HUES6 (cell line): ENCODE measurements around the gene BNIP5.

Experiments used
- H3K27ac ChIP-seq: 2 replicates; pipeline ENCODE4 v1.7.0; 2013; ENCODE audit warnings: low read depth, mild to moderate bottlenecking, low read length, inconsistent platforms
- H3K27me3 ChIP-seq: 2 replicates; pipeline ENCODE4 v1.6.1; 2013; ENCODE audit warnings: low read length; ENCODE audit not compliant: control insufficient read depth, insufficient read depth
- H3K36me3 ChIP-seq: 2 replicates; pipeline ENCODE4 v1.6.1; 2013; ENCODE audit warnings: low read length; ENCODE audit not compliant: control insufficient read depth, insufficient read depth
- H3K4me1 ChIP-seq: 2 replicates; pipeline ENCODE4 v1.6.1; 2013; ENCODE audit warnings: low read length; ENCODE audit not compliant: control insufficient read depth, insufficient read depth
- H3K4me3 ChIP-seq: 2 replicates; pipeline ENCODE4 v1.5.1; 2013; ENCODE audit warnings: low read depth, low read length
- H3K9ac ChIP-seq: one replicate; pipeline ENCODE4 v1.6.1; 2013; ENCODE audit warnings: mild to moderate bottlenecking, low read length
- H3K9me3 ChIP-seq: 2 replicates; pipeline ENCODE4 v1.6.1; 2013; ENCODE audit warnings: low read depth, low read length; ENCODE audit not compliant: control insufficient read depth, insufficient read depth

Gene BNIP5

DNA sequence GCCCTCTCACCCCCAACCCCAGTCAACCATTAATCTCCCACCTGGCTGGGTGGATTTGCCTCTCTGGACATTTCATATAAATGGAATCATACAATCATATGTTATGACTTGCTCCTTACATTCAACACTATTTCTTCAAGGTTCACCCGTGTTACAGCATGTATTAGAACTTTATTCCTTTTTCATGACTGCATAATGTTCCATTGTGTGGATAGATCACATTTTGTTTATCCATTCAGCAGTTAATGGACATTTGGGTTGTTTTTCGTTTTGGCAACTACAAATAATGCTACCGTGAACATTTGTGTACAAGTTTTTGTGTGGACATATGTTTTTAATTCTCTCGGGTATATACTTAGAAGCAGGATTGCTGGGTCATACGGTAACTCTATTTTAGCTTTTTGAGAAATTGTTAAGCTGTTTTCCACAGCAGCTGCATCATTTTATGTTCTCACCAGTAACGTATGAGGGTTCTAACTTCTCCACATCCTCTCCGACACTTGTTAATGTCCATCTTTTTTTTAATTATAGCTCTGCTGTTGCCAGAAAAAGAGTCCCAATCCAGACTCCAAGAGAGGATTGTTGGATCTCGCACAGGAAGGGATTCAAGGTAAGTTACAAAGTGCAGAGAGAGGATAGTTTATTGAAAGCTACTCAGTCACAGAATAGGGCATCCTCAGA, 15.9 kb upstream of the BNIP5 start:
- Histone ChIP-seq H3K4me3 (no peak overlapping the region), H3K27me3 (no peaks in the 10 kb centered on the region), H3K27ac (no peak overlapping the region), H3K4me1 (no peaks in the 10 kb centered on the region; the same call in 1 of the 2 replicates), H3K9me3 (peaks cover 7% of the 10 kb centered on the region), H3K36me3 (no peaks in the 10 kb centered on the region), H3K9ac (no peak overlapping the region)

DNA sequence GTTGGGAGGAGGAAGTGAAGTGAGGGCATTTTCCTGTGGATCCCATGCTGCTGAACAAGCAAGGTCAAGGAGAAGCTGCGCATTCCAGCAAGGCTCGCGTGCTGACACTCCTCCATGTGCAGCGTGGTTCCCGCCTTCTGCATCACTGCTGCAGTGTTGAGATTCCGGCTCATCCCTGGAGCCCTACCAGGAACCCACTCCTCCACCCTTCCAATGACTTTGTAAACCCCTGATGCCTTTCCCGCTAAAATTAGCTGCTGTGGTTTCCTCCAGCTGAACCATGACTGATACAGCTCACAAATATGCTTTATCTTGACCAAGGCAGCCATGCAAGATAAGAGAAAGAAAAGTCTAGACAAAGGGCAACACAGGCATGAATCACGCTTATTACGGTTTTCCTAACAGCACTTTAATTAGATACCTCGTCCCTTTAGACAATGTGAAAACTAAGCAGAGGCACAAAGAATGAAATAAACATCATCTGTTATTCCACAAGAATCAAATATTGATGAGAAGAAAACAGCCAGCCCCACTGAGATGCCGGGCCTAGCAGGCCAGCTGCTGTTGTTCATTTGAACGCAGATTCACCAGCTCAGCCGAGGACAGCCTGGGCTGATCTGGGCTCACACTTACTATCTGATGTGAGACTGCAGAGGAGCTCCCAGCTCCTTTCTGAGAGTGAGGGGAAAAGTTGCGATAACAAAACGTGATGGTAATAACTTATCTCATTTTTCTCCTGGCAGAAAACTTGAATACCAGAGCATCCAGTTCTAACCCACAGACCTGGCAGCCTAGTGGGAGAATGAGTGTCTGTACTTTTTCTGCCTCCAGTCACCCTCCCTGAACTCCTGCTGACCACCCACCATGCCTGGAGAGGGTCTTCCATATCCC, 14.2 kb upstream of the BNIP5 start:
- Histone ChIP-seq H3K36me3 (no peaks in the 10 kb centered on the region), H3K9ac (no peak overlapping the region), H3K4me3 (no peak overlapping the region), H3K27ac (no peak overlapping the region), H3K27me3 (no peaks in the 10 kb centered on the region), H3K4me1 (peaks cover 2% of the 10 kb centered on the region; the same call in 1 of the 2 replicates), H3K9me3 (peaks cover 7% of the 10 kb centered on the region)

GRCh38 chr6:36350082-36350481, 13.4 kb upstream of the BNIP5 start:
- Histone ChIP-seq H3K27me3 (no peaks in the 10 kb centered on the region), H3K4me3 (no peak overlapping the region), H3K36me3 (no peaks in the 10 kb centered on the region), H3K9me3 (peaks cover 7% of the 10 kb centered on the region), H3K4me1 (peaks cover 5% of the 10 kb centered on the region; the same call in 1 of the 2 replicates), H3K9ac (no peak overlapping the region), H3K27ac (no peak overlapping the region)

DNA sequence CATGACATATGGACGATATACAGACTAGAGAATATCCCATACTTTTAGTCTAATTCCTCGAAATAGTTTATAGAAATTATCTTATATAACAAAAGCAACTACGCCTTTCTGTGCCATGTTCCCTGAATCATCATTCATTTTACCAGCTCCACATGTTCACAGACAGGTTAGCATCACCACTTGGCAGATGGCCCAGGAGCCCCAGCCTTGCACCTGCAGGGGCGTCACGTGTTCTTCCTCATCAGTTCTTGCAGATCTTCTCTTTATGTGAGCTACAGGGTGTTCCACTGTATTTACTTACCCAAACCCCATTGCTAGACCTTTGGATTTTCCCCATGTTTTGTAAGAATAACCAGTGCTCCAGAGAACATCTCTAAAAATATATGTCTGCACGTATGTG, 12.6 kb upstream of the BNIP5 start:
- Histone ChIP-seq H3K9me3 (peaks cover 7% of the 10 kb centered on the region), H3K27me3 (no peaks in the 10 kb centered on the region), H3K36me3 (no peaks in the 10 kb centered on the region), H3K4me1 (peaks cover 5% of the 10 kb centered on the region; the same call in 1 of the 2 replicates), H3K4me3 (no peak overlapping the region), H3K9ac (no peak overlapping the region), H3K27ac (no peak overlapping the region)

DNA sequence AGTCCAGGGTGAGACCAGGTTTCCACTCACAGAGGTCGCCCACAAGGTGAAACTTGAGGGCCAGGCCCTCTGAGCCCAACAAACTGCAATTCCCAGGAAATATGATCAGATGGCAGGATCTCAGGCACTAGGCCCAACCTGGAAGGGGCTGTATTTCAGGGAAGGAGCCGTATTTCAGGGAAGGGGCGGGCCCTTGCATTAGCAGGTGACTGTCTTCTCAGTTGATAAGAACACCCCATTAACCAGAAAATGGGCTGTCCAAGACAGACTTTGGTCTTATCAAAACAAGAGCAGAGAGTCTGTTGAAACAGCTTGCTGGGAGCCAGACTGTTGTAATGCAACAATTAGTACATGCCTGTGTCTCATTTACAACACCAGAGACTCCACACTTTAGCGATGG, 10.9 kb upstream of the BNIP5 start:
- Histone ChIP-seq H3K36me3 (no peaks in the 10 kb centered on the region), H3K9me3 (peaks cover 3% of the 10 kb centered on the region; the same call in 1 of the 2 replicates), H3K9ac (no peak overlapping the region), H3K4me3 (no peak overlapping the region), H3K27me3 (no peaks in the 10 kb centered on the region), H3K4me1 (peaks cover 5% of the 10 kb centered on the region; the same call in 1 of the 2 replicates), H3K27ac (no peak overlapping the region)

GRCh38 chr6:36346486-36347273, 10.0 kb upstream of the BNIP5 start:
- Histone ChIP-seq H3K9me3 (no peaks in the 10 kb centered on the region), H3K27ac (no peak overlapping the region), H3K4me1 (peaks cover 5% of the 10 kb centered on the region; the same call in 1 of the 2 replicates), H3K27me3 (no peaks in the 10 kb centered on the region), H3K4me3 (no peak overlapping the region), H3K9ac (no peak overlapping the region), H3K36me3 (no peaks in the 10 kb centered on the region)

DNA sequence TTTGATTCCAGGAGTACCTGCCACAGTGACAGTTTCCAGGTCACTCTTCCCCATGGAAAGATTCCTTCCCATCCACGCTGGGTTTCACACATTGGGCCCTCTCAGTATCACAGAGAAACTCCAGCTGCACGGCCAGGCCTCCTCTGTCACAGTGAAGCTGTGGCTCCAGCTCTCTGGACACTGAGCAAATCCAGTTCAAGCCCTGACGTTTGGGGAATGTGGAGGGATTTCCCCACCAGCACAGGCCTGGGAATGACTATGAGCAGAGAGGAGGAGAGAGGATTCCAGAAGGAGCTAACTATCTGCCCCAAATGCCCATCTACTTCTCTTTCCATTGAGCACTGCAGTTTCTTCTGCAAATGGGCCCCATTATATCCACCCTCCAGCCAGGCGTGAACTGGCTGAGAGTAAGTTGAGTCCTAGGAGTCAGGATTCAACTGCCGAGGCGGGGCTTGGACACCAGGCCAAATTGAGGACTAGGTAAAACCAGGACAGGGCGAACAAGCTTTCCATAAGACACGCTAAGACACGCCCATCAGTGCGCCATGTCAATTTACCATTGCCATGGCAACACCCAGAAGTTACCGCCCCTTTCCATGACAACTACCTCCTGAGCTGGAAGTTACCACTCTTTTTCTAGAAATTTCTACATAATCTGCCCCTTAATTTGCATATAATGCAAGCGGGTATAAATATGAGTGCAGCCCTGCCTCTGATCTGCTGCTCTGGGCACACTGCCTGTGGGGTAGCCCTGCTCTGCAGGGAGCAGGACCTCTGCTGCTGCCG, 9.2 kb upstream of the BNIP5 start:
- no peak overlapping the region for H3K27ac ChIP-seq

DNA sequence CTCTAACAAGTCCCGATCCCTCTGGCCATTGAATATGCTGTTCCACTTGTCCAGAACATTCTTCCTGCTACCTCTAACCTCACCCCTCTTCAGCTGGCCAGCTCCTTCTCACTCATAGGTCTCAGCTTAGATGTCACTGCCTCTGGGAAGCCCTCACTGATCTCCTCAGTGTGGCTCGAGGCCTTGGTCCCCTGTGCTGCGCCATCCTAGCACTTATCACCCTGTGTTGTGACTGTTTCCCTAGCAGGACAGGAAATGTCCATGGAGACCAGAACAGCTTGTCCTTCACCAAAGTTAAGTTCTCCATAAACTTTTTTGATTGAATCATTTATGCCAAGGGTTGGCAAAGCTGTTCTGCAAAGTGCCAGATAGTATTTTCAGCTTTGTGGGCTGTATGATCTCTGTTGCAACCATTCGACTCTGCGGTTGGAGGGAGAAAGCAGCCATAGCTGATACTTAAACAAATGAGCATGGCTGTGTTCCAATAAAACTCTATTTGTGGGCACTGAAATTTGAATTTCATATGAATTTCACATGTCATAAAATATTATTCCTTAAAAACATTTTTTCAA, 6.5 kb upstream of the BNIP5 start:
- H3K9ac ChIP-seq, result no peak overlapping the region
- no peak overlapping the region for H3K27ac ChIP-seq
- peaks cover 16% of the 10 kb centered on the region for H3K27me3 ChIP-seq
- peaks cover 12% of the 10 kb centered on the region for H3K4me1 ChIP-seq
- no peaks in the 10 kb centered on the region for H3K36me3 ChIP-seq
- H3K9me3 ChIP-seq, result no peaks in the 10 kb centered on the region
- no peak overlapping the region for H3K4me3 ChIP-seq

More for the DNA sequence above, 9.2 kb upstream of the BNIP5 start:
- H3K27me3 ChIP-seq, result no peaks in the 10 kb centered on the region; the same call in 1 of the 2 replicates
- no peaks in the 10 kb centered on the region for H3K36me3 ChIP-seq
- H3K9me3 ChIP-seq, result no peaks in the 10 kb centered on the region
- no peak overlapping the region for H3K9ac ChIP-seq
- H3K4me1 ChIP-seq, result peaks cover 5% of the 10 kb centered on the region; the same call in 1 of the 2 replicates
- no peak overlapping the region for H3K4me3 ChIP-seq

DNA sequence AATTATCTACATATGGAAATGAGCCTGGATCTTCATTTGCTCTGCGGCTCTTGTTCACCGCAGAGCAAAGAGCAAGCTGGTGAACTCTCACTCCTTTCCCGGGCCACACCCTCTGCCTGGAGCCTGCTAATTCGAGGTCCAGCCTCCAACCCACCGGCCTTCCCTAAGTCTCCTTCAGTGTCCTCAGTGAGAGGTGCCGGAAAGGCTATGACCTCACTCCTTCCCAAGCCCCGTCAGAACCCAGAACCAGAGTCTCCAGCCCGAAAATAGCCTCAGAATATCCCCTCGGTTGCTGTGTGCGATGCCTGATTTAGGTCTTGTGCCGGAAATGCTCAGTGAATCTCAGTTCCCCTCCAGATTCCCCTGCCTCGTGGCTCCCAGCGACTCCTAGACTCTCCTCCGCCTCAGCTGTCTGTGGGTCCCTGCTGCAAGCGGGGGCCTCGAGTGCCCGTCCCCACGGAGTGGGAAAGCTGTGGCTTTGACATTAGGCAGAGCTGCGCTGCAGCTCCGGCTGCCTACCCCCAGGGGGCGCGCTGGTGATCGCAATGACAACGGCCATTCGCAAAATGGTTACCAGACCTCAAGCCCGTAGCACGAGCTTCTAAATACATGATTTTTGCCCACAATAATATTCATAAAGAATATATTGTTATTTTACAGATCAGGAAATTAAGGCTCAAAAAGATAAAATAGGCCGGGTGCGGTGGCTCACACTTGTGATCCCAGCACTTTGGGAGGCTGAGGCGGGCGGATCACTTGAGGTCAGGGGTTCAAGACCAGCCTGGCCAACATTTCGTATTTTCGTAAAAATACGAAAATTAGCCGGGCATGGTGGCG, 4.1 kb upstream of the BNIP5 start:
- peaks cover 16% of the 10 kb centered on the region for H3K27me3 ChIP-seq
- no peaks in the 10 kb centered on the region for H3K36me3 ChIP-seq
- peaks cover 9% of the 10 kb centered on the region for H3K4me1 ChIP-seq
- no peak overlapping the region for H3K27ac ChIP-seq
- peak overlapping the region; percentile 60 for H3K4me3 ChIP-seq
- no peaks in the 10 kb centered on the region for H3K9me3 ChIP-seq
- no peak overlapping the region for H3K9ac ChIP-seq
